NCI-H2107 treated with DMSO at 0.1 percent for 48 hours (cell line): Measurements from ENCODE around the gene TCEA2.
A peak's percentile ranks its signal among the peaks of the same experiment; 100 is the strongest.
"Not testable (repeated sequence)": the region's sequence is repeated elsewhere in the genome, so short reads cannot be mapped to it uniquely, and the experiment has no call there.

ENCODE experiments used
- DNase-seq: peaks from one replicate; lab custom pipeline; 2025; ENCODE audit not compliant: unreplicated experiment; lab: John Stamatoyannopoulos, UW

Gene TCEA2

GRCh38 chr20:64106981-64107735, 44.2 kb downstream of the TCEA2 start, which contains the start of gene NPBWR2:
TSS of gene NPBWR2 (minus strand) at chr20:64107565. CDS start at chr20:64106831, 734 bp downstream.
- DNase-seq = no peak

- DNase-seq = no peak
Observed at GRCh38 chr20:64107736-64108457, 44.9 kb downstream of the TCEA2 start.

GRCh38 chr20:64108731-64109681, 46.0 kb downstream of the TCEA2 start:
- DNase-seq = no peak

GRCh38 chr20:64109831-64110391, 46.9 kb downstream of the TCEA2 start:
- DNase-seq = no peak

- no peak for DNase-seq
Observed at GRCh38 chr20:64110411-64111068, 47.5 kb downstream of the TCEA2 start.

GRCh38 chr20:64111841-64112641, 49.0 kb downstream of the TCEA2 start:
- DNase-seq = no peak

GRCh38 chr20:64112691-64113443, 49.9 kb downstream of the TCEA2 start:
- DNase-seq = no peak

- no peak for DNase-seq
Observed at GRCh38 chr20:64113444-64113775, 50.4 kb downstream of the TCEA2 start.

GRCh38 chr20:64113796-64114355, 50.9 kb downstream of the TCEA2 start:
- DNase-seq = no peak

- no peak for DNase-seq
Observed at GRCh38 chr20:64114356-64114971, 51.5 kb downstream of the TCEA2 start.

- DNase-seq = peak; percentile 45
Observed at GRCh38 chr20:64115171-64115911, 52.3 kb downstream of the TCEA2 start.

GRCh38 chr20:64116016-64116415, 53.0 kb downstream of the TCEA2 start:
- no peak for DNase-seq

- no peak for DNase-seq
Observed at GRCh38 chr20:64116541-64117431, 53.8 kb downstream of the TCEA2 start.

- DNase-seq = not testable (repeated sequence)
Observed at GRCh38 chr20:64117432-64117777, 54.4 kb downstream of the TCEA2 start.

- DNase-seq = no peak
Observed at GRCh38 chr20:64119301-64119680, 56.3 kb downstream of the TCEA2 start.

- DNase-seq = no peak
Observed at GRCh38 chr20:64119681-64120341, 56.8 kb downstream of the TCEA2 start.
